Hepatocyte (in vitro differentiated cells): ENCODE data around the gene TEX14.

Experiments
- CTCF ChIP-seq: fragments of 200-600 bp; sonication (generic); IDR thresholded peaks from 2 replicates; pipeline ENCODE4 v1.5.1; 2016; ENCODE audit warnings: antibody characterized with exemption, mild to moderate bottlenecking; ENCODE audit not compliant: poor library complexity
- EZH2 ChIP-seq: fragments of 200-600 bp; sonication (generic); IDR thresholded peaks from 2 replicates; pipeline ENCODE4 v1.6.1; 2016; ENCODE audit warnings: antibody characterized with exemption, mild to moderate bottlenecking, borderline replicate concordance
- EZH2phosphoT487 ChIP-seq: fragments of 200-600 bp; sonication (generic); IDR thresholded peaks from one replicate; pipeline ENCODE4 v1.6.1; 2018; ENCODE audit warnings: antibody characterized with exemption, mild to moderate bottlenecking, low read depth, moderate library complexity; ENCODE audit not compliant: unreplicated experiment, severe bottlenecking

GRCh38 chr17:58611331-58611730 lies 80.5 kb downstream of the TEX14 start:
- TF ChIP-seq CTCF (no peak), EZH2 (no peak), EZH2phosphoT487 (no peak)
